Limb (tissue), 2 donors: Measurements from ENCODE around the gene TESPA1.

Experiments
- DNase-seq, 2 donors: peaks; one replicate each; pipeline ENCODE4 v3.0.0-alpha.2; 2016; ENCODE audit errors: extremely low spot score in 2 of 2

TESPA1 gene

DNA sequence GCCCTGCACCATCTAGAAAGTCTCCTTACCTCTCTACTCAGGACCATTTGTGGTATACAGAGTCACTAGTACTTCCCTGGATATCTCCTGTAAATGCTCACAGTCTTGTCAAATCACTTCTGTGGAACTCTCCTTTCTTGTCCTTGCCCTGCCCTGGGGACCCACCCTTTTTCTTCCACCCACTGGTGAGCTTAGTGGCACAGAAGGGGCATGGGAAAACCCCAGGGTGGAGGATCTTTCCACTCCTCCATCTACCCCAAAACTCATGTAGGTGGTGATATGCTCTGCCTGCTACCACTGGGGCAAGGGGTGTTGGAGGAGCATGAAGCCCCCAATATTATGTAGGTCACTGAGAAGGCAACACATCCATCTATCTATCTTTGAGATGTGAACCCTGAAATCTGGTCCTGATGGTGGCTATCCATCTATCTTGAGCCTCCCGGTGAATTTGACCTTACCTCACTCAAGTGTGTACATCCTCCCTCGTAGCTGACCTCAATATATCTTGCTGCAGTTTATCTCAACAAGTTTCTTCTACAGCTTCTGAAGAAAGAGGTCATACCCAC is 943 bp downstream of the TESPA1 start:
- DNase-seq, result no peak

DNA sequence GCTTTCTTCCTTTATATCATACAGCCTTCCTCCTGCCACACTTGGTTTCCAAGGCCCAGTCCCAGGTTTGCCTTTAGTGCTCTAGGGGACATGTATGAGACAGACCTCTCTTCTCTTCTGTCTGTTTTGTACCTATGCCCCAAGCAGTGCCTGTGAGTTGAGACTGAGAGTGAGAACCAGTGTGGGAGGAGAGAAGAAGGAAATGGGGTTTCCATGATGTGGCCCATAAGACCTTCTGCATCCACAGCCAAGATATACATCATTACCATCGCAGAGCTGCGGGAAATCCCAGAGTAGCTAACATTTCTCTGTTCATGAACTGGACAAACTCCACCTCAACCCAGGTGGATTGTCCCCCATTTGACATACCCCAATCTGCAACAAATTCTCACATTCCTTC is 2.8 kb downstream of the TESPA1 start:
- DNase-seq, result no peak

GRCh38 chr12:54980341-54980740 is 4.2 kb downstream of the TESPA1 start:
- no peak for DNase-seq

DNA sequence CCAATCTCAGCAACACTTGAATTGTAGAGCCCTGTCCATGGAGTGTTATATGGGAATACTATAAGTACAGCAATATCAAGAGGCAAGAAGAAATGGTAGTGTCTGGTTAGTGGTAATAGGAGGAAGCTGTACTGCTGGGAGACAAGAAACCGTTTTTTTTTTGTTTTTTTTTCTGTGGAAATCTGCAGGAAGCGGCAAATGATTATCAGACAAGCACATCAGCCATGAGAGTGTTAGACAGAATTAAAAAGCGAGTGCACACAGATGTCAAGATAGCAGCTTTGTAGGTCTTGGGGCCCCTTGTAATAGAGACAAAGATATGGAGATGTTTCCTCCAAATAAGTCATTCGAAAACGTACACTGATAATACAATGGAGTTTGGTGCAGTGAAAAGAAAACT is 6.7 kb downstream of the TESPA1 start:
- no peak for DNase-seq

- no peak for DNase-seq
Observed at GRCh38 chr12:54977155-54977554, 7.4 kb downstream of the TESPA1 start.

- no peak for DNase-seq
Observed at GRCh38 chr12:54975875-54976274, 8.7 kb downstream of the TESPA1 start.

DNA sequence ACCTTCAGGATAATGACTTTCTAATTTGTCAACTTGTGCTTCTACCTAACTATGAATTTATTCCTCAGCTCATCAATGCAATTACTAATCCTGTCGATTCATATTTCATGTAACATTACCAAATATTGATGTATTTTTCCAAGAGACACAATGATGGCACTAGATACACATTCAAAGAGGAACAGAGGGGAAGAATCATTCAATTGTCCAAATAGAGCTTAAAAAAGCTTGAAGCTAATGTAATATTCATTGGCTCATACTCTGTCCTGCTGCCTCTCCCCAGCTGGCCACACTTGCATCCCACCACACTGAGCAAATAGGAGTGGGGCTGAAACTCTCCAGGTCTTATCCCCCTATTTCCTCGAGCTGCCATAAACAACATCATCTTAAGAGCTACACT is 9.3 kb downstream of the TESPA1 start:
- no peak for DNase-seq

GRCh38 chr12:54974279-54974678 is 10.3 kb downstream of the TESPA1 start:
- no peak for DNase-seq

GRCh38 chr12:54973556-54973955 is 11.0 kb downstream of the TESPA1 start:
- no peak for DNase-seq

GRCh38 chr12:54970741-54971140 is 13.8 kb downstream of the TESPA1 start:
- DNase-seq, result no peak

DNA sequence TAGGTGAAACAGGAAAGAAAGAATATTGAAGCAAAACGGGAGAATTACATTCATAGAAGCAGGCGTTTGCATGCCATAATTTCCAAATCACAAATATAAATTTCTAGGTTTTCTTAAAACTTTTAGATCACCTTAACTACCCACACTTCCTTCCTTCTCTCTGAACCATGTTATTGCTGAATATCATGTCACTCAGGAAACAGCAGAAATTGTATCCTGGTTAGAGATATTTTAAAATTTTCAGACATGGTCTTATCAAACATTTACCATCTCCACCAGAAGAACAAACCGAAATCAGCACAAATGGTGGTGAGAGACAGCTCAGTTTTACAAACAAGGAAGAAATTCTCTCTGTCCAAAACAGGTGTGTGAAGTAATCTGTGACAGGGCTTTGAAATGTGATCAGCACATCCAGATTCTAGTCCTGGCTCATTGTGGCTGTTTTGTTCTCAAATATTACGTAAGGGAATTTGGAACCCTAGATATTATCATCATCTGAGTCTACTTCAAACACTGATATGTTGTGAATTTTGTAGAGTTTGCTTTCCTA is 16.3 kb downstream of the TESPA1 start:
- no peak for DNase-seq

DNA sequence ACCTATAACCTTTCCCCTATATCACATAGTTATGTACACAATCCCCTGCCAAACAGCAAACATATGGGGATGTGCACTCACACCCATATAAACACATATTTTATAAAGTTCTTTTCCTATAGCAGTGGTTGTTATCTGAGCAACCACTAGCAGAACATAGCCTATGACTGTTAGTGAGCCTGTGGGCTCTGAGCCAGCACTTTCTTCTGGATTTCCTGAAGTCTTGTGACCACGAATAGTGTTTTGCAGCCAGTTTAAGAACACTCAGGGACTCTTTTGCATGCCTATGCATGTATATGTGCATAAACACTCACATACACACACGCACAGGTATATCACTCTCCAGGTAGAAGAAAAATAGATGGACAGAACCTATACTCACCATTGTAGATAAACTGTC is 17.1 kb downstream of the TESPA1 start:
- peak in 1 of 2 donors; percentile 37 for DNase-seq

DNA sequence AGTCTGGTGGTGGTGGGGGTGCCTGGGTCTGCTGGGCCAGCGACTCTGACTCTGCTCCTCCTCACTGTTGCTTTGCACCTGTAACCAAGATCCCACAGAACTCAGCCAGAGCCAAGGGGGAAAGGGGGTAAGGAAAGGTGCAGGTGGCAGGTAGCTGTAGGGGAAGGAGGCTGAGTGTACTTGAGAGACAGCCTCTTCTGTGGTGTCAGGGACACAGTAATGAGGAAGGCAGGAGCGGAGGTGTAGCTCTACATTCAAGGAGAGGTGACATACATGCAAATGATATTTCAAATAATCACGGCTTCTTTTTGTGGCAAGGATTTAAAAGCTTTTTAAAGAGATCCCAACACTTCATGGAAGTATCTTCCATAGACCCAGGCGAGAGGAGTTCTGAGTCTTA is 23.4 kb downstream of the TESPA1 start:
- DNase-seq, result no peak

- DNase-seq, result no peak
Observed at GRCh38 chr12:54959291-54960018, 25.1 kb downstream of the TESPA1 start.

DNA sequence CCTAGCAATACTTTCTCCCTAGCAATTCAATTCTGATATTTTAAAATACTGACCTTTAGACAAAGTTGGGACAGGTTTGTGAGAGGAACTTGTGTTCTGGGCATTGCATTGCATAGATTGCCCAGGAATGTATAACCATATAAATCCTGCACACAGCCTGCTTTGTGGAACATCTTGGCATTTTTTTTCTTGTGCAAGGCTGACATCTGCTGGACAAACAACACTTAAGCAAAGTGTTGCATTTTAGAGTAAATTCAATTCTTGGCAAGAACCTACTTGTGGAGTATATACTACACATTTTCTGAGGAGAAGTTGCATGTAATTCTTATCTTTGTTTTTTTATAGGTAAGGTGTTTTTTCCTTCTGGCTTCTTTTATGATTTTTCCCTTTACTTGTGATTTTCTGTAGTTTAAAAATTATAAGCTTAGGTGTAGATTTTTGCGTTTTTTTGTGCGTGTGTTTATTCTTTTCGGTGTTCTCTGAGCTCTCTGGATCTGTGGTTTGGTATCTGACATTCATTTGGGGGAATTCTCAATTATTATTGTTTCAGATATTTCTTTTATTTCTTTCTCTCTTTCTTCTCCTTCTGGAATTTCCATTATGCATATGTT is 26.4 kb downstream of the TESPA1 start:
- peak; percentile 64 to 81 for DNase-seq

GRCh38 chr12:54956818-54957641 is 27.5 kb downstream of the TESPA1 start:
- DNase-seq, result no peak

DNA sequence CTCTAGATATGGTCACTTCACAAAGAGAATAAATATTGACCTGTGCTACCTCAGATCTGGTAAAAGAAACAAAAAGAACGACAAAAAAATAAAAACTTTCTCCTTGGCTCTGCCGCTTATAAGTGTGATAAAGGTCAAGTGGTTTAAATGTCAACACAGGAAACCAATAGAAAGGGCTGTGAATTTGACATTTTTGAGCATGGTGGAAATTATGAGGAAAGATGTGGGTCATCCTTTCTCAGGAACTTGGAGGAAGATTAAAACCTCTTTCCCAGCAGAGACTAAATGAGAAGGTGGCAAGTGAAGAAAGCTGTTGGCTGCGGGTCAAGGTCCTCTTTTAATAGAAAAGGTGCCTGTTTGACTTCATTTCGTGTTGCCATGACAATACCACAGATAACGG is 28.2 kb downstream of the TESPA1 start:
- no peak for DNase-seq

DNA sequence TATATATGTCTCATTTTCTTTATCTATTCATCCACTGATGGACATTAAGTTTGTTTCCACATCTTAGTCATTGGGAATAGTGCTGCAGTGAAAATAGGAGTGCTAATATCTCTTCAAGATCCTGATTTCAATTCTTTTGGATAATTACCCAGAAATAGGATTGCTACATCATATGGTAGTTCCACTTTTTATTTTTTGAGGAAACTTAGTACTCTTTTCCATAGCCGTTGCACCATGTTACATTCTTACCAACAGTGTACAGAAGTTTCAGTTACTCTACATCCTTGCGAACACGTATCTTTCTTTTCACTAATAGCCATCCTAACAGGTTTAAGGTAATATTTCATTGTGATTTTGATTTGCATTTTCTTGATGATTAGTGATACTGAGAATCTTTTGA is 29.8 kb downstream of the TESPA1 start:
- DNase-seq, result no peak

DNA sequence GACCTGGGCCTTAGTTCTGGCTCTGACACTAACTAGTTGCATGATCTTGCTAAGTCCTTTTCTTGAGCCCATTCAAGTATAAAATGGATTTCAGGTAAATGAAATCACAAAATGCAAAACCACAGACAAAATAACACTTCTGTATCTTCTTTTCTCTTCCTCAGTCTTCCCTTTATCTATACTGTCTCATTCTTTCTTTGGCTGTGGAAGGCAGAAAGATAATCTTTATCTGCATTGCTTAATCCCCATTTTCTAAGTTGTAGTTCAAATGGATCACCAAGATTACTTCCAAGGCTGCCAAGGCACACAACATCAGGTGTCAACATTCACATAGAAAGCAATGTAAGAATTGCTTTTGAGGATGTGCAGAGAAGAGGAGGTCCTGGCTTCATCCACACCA is 30.3 kb downstream of the TESPA1 start:
- no peak for DNase-seq

DNA sequence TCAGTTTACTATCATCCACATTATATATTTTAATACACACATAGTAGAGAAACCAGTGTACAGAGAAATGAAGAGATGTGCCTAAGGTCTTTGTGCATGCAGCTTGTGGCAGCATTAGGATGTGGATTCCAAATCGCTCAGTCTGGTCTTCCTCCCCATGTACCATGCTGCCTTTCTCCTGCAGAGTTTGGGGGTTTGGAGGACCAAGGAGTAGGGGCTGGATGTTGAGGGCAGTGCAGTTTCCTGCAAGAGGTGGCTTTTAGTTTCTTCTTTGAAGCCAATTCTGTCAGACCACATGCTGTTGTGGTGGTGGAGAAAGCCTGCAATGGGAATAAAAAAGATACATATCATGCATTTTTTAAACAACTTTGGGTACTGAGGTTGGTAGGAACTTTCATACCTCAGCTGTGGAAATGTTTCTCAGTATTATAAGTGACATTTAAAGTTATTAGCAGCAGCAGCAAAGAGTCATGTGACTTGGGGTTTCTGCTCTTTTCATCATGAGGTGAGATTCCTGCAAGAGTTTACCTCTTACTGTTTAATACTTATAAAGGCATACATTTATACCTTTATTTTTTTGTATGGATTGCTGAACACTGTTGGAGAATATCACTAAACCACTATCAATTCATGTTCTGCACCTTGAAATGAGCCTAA is 34.4 kb downstream of the TESPA1 start:
- no peak for DNase-seq

DNA sequence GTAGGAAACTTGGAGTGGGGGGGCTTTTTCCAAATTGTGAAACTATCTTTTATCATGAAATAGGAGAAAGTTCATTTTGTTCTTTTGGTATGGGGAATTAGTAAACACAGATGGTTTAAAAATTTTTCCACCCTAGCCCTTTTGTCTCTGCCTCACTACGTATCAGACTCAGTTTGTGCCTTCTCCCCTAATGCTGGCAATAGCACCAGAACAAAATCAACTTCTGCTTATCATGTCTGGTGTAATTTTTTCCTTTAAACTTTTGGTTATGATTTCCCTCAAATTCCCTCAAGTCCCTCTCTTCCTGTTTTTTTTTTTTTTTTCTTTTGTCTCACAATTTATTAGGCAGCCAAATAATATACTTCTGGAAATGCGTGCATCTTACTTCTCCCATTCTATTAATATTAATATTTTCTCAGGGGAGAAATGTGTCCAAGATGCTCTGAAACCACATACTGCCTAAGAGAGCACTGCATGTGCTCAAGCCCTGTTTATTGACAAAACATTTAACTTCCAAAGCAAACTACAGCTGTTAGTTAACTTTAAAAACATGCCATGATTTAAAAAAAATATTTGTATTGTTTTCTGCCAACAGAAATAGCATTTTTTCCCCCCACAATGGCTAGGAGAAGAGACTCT is 35.4 kb downstream of the TESPA1 start:
- no peak for DNase-seq
